ENCODE data around the gene SUGT1.

- TF ChIP-seq, protein P1, sequence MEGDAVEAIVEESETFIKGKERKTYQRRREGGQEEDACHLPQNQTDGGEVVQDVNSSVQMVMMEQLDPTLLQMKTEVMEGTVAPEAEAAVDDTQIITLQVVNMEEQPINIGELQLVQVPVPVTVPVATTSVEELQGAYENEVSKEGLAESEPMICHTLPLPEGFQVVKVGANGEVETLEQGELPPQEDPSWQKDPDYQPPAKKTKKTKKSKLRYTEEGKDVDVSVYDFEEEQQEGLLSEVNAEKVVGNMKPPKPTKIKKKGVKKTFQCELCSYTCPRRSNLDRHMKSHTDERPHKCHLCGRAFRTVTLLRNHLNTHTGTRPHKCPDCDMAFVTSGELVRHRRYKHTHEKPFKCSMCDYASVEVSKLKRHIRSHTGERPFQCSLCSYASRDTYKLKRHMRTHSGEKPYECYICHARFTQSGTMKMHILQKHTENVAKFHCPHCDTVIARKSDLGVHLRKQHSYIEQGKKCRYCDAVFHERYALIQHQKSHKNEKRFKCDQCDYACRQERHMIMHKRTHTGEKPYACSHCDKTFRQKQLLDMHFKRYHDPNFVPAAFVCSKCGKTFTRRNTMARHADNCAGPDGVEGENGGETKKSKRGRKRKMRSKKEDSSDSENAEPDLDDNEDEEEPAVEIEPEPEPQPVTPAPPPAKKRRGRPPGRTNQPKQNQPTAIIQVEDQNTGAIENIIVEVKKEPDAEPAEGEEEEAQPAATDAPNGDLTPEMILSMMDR (IDR thresholded peaks at IDR 0.05 in 8 of 11, conservative IDR thresholded peaks at IDR 0.05 in 3 of 11), result no peak
- no peak for TF ChIP-seq POLR2A (IDR thresholded peaks at IDR 0.05)
Measured at GRCh38 chr13:52739468-52740071, 86.9 kb downstream of the SUGT1 start, which contains the start of gene CNMD.

All from spleen (tissue), 7 donors.